Measurements from ENCODE around the gene AWAT2.

The AWAT2 gene

DNA sequence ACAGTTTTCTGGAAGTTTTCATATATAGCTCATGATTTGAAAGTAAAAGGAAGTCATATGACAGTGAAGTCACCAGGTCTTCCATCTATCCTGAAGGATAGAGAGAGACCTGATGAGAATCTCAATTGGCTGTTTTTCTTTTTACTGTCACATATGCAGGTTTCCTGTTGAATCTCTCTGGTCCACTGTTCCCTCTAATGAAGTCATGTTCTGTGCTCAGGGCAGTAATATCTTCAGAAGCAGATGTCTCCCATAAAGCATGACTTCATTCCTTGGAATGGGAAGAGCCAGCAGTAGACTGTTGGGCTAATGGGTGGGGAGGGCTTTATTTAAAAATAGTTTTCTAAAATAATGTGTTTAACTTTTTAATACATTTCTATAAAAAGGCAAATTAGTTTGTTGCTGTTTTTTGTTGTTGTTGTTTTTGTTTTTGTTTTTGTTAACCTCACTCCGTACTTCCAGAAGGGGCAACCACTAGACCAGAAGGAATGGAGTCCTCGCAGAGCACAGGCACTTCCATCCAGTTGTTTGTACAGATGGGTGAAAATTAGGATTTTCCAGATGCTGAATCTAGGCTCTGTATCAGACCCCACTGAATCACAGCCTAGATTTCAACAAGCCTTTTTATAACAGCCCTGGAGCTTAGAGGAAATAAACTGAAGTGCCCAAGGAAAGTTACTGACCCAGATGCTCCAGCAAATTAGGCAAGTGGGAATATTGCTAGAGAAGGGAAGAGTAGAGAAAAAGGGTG lies 54.2 kb downstream of the AWAT2 start:
- DNase-seq, result no peak

DNA sequence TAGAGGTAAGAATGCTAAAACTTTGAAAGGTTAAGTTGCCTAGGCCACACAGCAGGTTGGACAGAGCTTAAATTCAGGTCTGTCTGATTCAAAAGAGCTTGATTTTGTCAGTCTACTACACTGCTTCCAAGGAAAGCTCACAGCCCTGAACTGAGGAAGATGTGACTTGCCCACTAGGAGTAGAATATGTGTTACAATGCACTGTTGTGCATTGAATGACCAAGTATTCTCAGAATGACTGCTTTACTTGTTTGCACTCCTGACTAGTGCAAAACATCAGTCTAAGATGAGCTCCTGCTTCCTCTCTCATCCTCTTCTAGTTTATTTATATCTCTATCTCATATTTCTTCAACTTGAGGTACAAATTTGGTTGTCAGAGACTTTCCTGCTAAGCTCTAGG lies 56.2 kb downstream of the AWAT2 start:
- DNase-seq, result no peak

DNA sequence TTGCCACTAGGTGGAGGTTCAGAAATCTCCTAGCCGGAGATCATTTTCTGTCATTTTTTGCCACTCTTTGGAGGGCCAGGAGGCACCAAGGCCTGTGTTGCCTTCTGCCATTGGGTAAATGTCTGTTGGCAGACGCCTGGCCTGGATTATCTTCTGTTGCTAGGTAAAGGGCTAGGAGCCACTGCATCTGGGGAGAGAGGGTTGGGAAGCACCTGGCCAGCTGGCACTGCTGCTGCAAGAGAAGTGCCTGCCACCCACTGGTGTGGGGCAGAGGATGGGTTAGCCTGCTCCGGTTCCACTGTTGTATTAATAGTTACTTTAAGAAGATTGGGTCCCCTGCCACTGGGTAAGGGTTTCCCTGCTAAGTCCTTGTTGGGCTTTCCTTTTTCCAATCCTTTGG lies 58.1 kb downstream of the AWAT2 start:
- DNase-seq, result no peak
